Fibroblast of skin of scalp (primary cell): ENCODE data around the gene NDST1. TPM values are rescaled to one million over a fixed set of nuclear protein-coding genes. Genes with fewer than 3 reads are reported as not detected.
"Not testable (repeated sequence)": the region's sequence is repeated elsewhere in the genome, so short reads cannot be mapped to it uniquely, and the experiment has no call there.

Experiments used
- DNase-seq: peaks from one replicate; pipeline ENCODE4 v3.0.0-alpha.2; 2013
- polyA plus RNA-seq, 2 experiments: library from polyadenylated mRNA; unstranded; fragments of 120-200 nt; gene quantifications; one replicate each; pipeline ENCODE4 v1.2.1, GENCODE V29; 2013; ENCODE audit not compliant: insufficient read length in 2 of 2

The NDST1 gene
- 172 TPM for polyA plus RNA-seq (2013, experiment 1 of 2; ENCODE audit: insufficient read length)
- 177 TPM for polyA plus RNA-seq (2013, experiment 2 of 2; ENCODE audit: insufficient read length)

- DNase-seq = no peak
Measured at GRCh38 chr5:150507474-150508276, at the start of gene NDST1. TSS of gene NDST1 (plus strand) at chr5:150508131. CDS start at chr5:150521255, 13,124 bp downstream.

DNA sequence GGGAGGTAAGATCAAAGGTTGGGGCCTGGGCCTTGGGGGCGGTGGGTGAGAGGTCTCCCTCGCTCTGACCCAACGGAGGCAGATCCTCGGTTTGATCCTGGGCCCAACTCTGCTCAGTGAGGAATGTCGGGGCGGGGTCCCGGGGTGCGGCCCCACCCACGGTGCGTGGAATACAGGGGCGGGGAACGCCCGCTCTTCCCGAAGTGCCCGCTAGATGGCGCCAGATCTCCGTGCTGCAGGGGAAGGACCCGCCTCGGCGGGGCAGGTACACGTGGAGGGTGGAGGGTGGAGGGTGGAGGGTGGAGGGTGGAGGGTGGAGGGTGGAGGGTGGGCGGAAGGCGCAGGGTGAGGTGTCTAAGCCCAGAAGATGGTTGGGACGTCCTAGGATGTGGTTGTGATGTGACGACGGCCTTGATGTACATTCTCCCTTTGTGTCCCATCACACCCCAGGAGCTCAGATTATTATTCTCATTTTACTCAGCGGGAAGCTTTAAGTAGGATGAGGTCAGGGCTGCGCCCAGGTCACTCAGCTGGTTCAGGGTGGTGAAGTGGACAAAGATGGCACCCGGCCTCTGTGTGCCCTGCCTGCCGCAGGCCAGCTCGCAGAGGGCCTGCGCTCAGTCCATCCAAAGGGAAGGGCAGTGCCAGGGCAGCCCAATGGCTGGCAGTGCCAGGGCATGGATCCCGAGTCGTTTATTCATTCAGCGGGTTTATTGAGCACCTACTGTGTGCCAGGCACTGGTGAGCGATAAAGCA, 49.0 kb upstream of the NDST1 start:
- DNase-seq = peak; percentile 77

DNA sequence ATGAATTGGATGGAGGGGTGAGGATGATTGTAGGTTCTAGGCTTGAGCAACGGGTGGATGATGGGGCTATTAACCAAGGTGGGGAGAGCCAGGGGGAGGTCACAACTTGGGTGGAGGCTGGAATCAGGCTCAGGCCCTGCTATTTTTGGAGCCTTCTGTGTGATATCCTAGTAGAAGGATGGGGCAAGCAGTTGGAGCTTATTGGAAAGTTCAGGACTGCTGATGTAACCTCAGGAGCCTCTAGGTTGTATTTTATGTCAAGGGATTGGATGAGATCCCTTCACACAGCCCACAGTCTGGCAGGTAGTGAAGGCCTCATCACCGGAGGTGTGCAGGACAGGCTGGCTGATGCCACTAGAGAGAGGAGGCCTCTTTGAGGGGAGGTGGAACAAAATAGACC, 47.1 kb upstream of the NDST1 start:
- DNase-seq = no peak

- DNase-seq = no peak
Measured at GRCh38 chr5:150461231-150461630, 46.7 kb upstream of the NDST1 start.

- peak; percentile 73 for DNase-seq
Measured at GRCh38 chr5:150464554-150465012, 43.3 kb upstream of the NDST1 start.

DNA sequence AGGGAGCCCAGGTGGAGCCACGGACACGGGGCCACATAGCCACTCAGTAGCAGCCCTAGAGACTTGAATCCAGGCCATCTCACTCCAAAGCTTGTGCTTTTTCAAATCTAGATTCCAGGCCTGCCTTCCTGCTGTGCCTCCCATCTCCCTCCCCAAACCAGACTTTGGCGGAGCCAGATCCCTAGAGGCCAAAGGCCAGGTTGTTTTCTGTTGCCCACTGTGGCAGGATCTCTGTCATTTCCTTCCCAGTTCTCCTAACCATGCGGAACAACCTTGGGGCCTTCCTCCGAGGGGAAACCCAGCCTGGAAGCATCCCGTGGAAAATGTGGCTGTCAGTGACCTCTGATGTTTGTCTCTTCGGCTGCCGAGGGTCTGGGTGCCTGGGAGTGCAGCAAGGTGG, 42.0 kb upstream of the NDST1 start:
- DNase-seq = no peak

GRCh38 chr5:150468206-150468605, 39.7 kb upstream of the NDST1 start:
- no peak for DNase-seq

DNA sequence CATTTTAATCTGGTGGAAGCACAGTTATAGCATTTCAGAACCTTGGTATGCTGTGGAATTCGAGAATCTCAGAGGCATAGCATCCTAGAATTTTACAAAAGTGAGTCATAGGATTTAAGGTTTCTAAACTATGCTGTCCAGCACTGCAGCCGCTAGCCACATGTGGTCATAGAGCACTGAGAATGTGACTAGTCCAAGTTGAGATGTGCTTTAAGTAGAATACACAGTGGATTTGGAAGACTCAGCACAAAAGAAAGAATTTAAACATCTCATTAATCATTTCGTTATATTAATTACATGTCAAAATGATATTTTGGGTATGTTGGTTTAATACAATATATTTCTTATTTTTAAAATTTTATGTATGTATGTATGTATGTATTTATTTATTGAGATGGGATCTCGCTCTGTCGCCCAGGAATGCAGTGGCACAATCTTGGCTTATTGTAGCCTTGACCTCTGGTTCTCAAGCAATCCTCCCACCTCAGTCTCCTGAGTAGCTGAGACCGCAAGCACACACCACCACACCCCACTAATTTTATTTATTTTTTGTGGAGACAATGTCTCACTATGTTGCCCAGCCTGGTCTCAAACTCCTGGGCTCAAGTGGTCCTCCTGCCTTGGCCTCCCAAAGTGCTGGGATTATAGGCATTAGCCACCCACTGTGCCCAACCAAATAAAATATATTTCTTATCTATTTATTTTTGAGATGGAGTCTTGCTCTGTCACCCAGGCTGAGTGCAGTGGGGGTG, 38.0 kb upstream of the NDST1 start:
- DNase-seq = peak; percentile 99

DNA sequence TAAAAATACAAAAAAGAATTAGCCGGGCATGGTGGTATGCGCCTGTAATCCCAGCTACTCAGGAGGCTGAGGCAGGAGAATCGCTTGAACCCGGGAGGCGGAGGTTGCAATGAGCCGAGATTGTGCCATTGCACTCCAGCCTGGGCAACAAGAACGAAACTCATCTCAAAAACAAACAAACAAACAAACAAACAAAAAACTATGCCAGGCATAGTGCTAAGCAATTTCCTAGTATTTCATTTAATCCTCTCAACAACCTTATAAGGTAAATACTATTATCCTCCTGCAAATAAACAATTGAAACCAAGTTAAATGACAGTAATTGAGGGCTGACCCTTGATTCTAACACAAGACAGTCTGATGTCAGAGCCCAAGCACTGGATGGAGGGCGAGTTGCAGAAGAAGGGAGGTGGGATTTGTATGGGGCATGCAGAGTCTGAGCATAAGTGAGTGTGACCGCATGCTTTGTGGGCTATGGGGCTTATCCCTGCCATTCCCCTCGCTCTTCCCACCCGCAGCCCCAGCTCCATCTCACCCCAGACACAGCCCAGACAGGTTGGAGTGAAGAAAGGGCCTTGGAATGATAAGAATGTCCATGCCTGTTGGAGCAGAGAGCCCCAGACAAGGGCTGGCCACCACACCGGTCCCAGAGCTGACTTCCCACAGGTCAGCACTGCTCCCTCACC, 34.1 kb upstream of the NDST1 start:
- peak; percentile 89 for DNase-seq

- not testable (repeated sequence) for DNase-seq
Measured at GRCh38 chr5:150476568-150476967, 31.4 kb upstream of the NDST1 start.

DNA sequence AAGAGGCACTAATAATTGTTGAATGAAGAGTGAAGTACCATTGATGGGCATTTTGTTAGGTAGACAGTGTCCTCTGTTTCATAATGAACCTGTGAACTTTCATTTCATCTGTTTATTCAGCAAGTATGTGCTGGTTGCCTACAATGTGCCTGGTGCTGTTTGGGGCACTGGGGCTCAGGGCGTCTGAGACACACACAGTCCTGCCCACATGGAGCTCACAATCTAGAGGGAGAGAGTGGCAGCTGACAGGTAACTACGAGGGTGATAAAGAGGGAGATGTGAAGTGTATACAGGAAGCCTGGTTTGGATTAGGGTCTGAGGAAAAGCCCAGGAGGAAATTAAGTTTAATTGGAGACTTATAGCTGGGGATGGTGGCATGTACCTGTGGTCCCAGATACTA, 28.5 kb upstream of the NDST1 start:
- no peak for DNase-seq

- no peak for DNase-seq
Measured at GRCh38 chr5:150481708-150481965, 26.3 kb upstream of the NDST1 start.

DNA sequence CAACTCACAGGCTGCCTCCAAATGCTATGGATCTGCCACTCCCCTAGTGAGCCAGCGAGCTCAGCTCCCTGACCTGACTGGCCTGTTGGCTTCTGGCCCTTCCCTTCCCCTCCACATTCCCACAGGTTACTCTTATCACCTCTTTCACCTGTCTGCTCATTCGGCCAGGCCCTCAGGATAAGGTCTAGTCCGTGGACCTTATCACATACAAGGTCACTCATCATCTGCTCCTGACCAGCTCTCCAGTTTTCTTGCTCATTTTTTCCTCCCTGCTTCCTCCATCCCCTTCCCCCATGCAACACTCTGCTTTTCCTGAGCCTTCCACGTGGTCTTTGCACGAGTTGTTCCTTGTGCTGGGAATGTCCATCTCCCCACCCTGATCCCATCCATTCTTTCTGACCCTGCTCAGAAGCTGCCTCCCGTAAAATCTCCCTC, 25.9 kb upstream of the NDST1 start:
- no peak for DNase-seq

DNA sequence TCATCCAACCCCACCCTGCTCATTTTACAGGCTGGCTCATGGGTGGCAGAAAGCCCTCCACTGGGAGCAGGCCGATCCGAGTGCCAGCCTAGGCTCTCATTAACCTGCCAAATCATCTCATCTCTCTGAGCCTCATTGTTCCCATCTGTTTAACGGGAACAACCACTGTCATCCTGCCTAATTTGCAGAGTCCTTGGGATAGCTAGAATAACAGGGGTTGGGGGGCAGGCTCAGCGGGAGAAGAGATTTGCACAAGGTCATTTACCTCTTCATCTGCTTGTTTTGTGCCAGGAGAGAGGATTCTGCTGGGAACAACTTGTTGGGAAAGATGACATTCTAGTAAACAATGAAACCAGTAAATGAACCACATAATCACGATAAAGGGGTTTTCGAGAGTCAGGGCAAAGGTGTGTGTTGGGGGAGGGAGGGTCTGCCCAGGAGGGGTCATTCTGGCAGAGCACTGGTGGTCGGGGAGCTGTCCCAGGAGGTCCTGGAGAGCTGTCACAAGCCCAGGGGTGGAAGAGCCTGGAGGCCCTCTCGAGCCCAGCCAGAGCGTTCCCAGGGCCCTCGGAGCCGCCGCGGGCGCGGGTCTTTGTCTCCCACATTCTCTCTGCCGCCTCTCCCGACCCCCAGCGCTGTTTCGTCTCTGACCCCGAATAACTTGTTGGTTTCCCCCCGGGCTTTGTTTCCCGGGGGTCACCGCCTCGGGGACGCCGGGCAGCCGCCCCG, 22.8 kb upstream of the NDST1 start:
- DNase-seq = no peak

DNA sequence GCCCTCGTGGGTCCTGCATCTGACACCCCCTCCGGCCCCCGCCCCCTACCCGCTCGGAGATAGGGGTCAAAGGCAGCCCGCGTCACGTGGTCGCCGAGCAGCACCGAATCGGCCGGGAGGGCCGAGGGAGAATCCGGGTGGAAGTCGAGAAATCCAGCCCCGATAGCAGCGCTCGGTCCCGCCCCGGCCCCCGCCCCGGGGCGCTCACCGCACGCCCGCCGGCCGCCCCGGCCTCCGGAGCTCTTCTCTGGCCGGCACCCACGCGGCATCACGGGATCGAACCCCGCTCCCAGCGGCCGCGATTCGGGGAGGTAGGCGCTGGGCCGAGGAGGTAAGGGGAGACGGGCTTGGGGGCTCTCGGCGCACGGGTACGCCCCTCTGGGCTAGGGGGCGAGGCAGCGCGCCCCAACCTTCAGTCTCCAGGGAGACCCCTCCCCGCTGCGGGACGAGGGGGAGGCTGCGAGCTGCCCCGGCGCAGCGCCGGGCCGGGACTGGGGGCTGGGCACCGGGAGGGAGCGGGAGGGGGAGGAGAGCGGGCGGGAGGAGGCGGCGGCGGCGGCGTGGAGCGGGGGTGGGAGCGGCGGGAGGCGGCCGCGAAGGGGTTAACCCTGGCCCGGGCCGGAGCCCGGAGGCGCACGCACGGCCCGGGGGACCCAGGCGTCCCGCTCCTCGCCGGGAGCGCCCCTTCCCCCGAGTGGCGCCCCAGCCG, 22.1 kb upstream of the NDST1 start:
- peak; percentile 64 for DNase-seq

- DNase-seq = peak; percentile 78
Measured at GRCh38 chr5:150486402-150487198, 21.3 kb upstream of the NDST1 start.

GRCh38 chr5:150487199-150488061, 20.5 kb upstream of the NDST1 start:
- DNase-seq = peak; percentile 52

- DNase-seq = peak; percentile 86
Measured at GRCh38 chr5:150488519-150489359, 19.2 kb upstream of the NDST1 start.
